IMR-90 (cell line): Measurements from ENCODE around the gene RIMS1. TPM values are rescaled to one million over a fixed set of nuclear protein-coding genes. Genes with fewer than 3 reads are reported as not detected.
A peak's percentile ranks its signal among the peaks of the same experiment; 100 is the strongest.

ENCODE experiments used
- ATAC-seq: fragments of 200-7000 bp; cut with Tn5 transposase; 2 replicates; pipeline ENCODE4 v1.9.1; 2020; ENCODE audit warnings: low read depth, mild to moderate bottlenecking, moderate library complexity
- BruUV-seq: library from RNA; stranded (reverse); fragments of 400-500 nt; replicated peaks from 2 replicates; lab custom pipeline; 2021; lab: Mats Ljungman, UMichigan
- CTCF ChIA-PET: fragments of 300-600 bp; formaldehyde crosslinking; extraction: SDS; loops from one replicate; lab custom pipeline; 2021; ENCODE audit warnings: antibody characterized with exemption; lab: Yijun Ruan, JAX
- POLR2A ChIA-PET: fragments of 300-600 bp; sonication (Branson Sonifier 250); formaldehyde crosslinking; loops from one replicate; lab custom pipeline; 2022; ENCODE audit warnings: antibody characterized with exemption; ENCODE audit not compliant: unreplicated experiment; lab: Charles Lee
- DNase-seq: peaks from one replicate; pipeline ENCODE4 v3.0.0; 2013
- H2AFZ ChIP-seq: replicated peaks from 2 replicates; pipeline ENCODE3; 2013; ENCODE audit warnings: low read length, mild to moderate bottlenecking; ENCODE audit not compliant: poor library complexity
- H2AK5ac ChIP-seq: 2 replicates; pipeline ENCODE4 v1.6.1; 2013; ENCODE audit warnings: low read depth, low read length, inconsistent platforms
- H2AK9ac ChIP-seq: replicated peaks from 2 replicates; pipeline ENCODE3; 2013; ENCODE audit warnings: mild to moderate bottlenecking, low read depth, low read length, moderate library complexity; ENCODE audit not compliant: poor library complexity
- H2BK120ac ChIP-seq: 2 replicates; pipeline ENCODE4 v1.6.1; 2013; ENCODE audit warnings: low read depth, low read length, inconsistent platforms
- H2BK15ac ChIP-seq: 3 replicates; pipeline ENCODE4 v1.6.1; 2013; ENCODE audit warnings: low read depth, low read length, inconsistent platforms
- H2BK20ac ChIP-seq: 2 replicates; pipeline ENCODE4 v1.6.1; 2013; ENCODE audit warnings: low read depth, mild to moderate bottlenecking, inconsistent platforms, low read length, moderate library complexity
- H2BK5ac ChIP-seq: 2 replicates; pipeline ENCODE4 v1.6.1; 2013; ENCODE audit warnings: mild to moderate bottlenecking, low read depth, low read length, inconsistent platforms; ENCODE audit not compliant: poor library complexity, severe bottlenecking
- H3K14ac ChIP-seq: replicated peaks from 2 replicates; pipeline ENCODE4 v1.6.1; 2013; ENCODE audit warnings: low read depth, low read length, inconsistent platforms
- H3K18ac ChIP-seq: 2 replicates; pipeline ENCODE4 v1.6.1; 2013; ENCODE audit warnings: low read depth, low read length, control low read depth
- H3K23ac ChIP-seq: 2 replicates; pipeline ENCODE4 v1.6.1; 2013; ENCODE audit warnings: low read depth, low read length, inconsistent platforms
- H3K27ac ChIP-seq: 2 replicates; pipeline ENCODE4 v1.5.1; 2013; ENCODE audit warnings: mild to moderate bottlenecking, control low read depth, low read length; ENCODE audit not compliant: insufficient read depth
- H3K27me3 ChIP-seq: 2 replicates; pipeline ENCODE4 v1.6.1; 2013; ENCODE audit warnings: low read length; ENCODE audit not compliant: control insufficient read depth, insufficient read depth
- H3K36me3 ChIP-seq: 2 replicates; pipeline ENCODE4 v1.6.1; 2013; ENCODE audit warnings: low read length, mixed read lengths; ENCODE audit not compliant: control insufficient read depth, insufficient read depth
- H3K4ac ChIP-seq: 2 replicates; pipeline ENCODE4 v1.6.1; 2013; ENCODE audit warnings: low read depth, low read length, inconsistent platforms
- H3K4me1 ChIP-seq: 2 replicates; pipeline ENCODE4 v1.6.1; 2013; ENCODE audit warnings: low read length, mixed read lengths; ENCODE audit not compliant: control insufficient read depth, insufficient read depth
- H3K4me2 ChIP-seq: 2 replicates; pipeline ENCODE4 v1.6.1; 2013; ENCODE audit warnings: low read depth, mild to moderate bottlenecking, control low read depth, low read length, moderate library complexity
- H3K4me3 ChIP-seq: 2 replicates; pipeline ENCODE4 v1.5.1; 2013; ENCODE audit warnings: low read depth, mild to moderate bottlenecking, control low read depth, low read length, moderate library complexity; ENCODE audit not compliant: insufficient read depth
- H3K56ac ChIP-seq: 2 replicates; pipeline ENCODE4 v1.6.1; 2013; ENCODE audit warnings: low read length, inconsistent platforms; ENCODE audit not compliant: insufficient read depth; ENCODE audit errors: extremely low read depth
- H3K79me1 ChIP-seq, 2 experiments: 2 replicates each; pipeline ENCODE4 v1.6.1; 2013; ENCODE audit warnings: low read length in 2 of 2, inconsistent platforms in 1 of 2, low read depth in 1 of 2
- H3K9ac ChIP-seq: 2 replicates; pipeline ENCODE4 v1.6.1; 2013; ENCODE audit warnings: low read depth, low read length, control low read depth
- H3K9me1 ChIP-seq: 2 replicates; pipeline ENCODE4 v1.6.1; 2013; ENCODE audit warnings: low read length, inconsistent platforms; ENCODE audit not compliant: insufficient read depth
- H3K9me3 ChIP-seq: 2 replicates; pipeline ENCODE4 v1.6.1; 2013; ENCODE audit warnings: low read length; ENCODE audit not compliant: control insufficient read depth, insufficient read depth
- H4K20me1 ChIP-seq: 2 replicates; pipeline ENCODE4 v1.6.1; 2013; ENCODE audit warnings: low read length, inconsistent platforms; ENCODE audit not compliant: insufficient read depth
- H4K5ac ChIP-seq: 2 replicates; pipeline ENCODE4 v1.6.1; 2013; ENCODE audit warnings: mild to moderate bottlenecking, low read depth, low read length, control low read depth
- H4K8ac ChIP-seq, 2 experiments: 2 replicates each; pipeline ENCODE4 v1.6.1; 2013; ENCODE audit warnings: low read depth in 2 of 2, low read length in 2 of 2, control low read depth in 1 of 2, inconsistent platforms in 1 of 2
- H4K91ac ChIP-seq: 2 replicates; pipeline ENCODE4 v1.6.1; 2013; ENCODE audit warnings: low read depth, low read length, inconsistent platforms; ENCODE audit not compliant: insufficient read depth
- MAFK ChIP-seq: IDR thresholded peaks from 2 replicates; pipeline ENCODE4 v1.6.1; 2012; ENCODE audit warnings: low read depth, low read length, improper control_type of control experiment
- RAD21 ChIP-seq: IDR thresholded peaks from 2 replicates; pipeline ENCODE4 v1.6.1; 2012; ENCODE audit warnings: low read length, improper control_type of control experiment
- WGBS, 2 experiments: methylation state at CpG; one replicate each; pipeline versions ENCODE4 v1.1.5 to v1.1.7; 2013; ENCODE audit warnings: missing lambda C conversion rate in 2 of 2; ENCODE audit not compliant: insufficient read length in 1 of 2; ENCODE audit errors: extremely low coverage in 2 of 2; 5-methylcytosine and 5-hydroxymethylcytosine counted together
- dilution Hi-C: fragments of 300-500 bp; cut with HindIII; formaldehyde crosslinking; loops from one replicate; pipeline ENCODE4 v1.14.3; 2018; ENCODE audit warnings: low sequenced_read_pairs; ENCODE audit not compliant: unreplicated experiment
- in situ Hi-C: fragments of 300-500 bp; cut with MboI; formaldehyde crosslinking; loops from 3 replicates; pipeline ENCODE4 v1.14.3; 2019; ENCODE audit warnings: low sequenced_read_pairs, inconsistent platforms, mixed read lengths
- intact Hi-C: fragments of 100-400 bp; cut with micrococcal nuclease; formaldehyde crosslinking; loops from 2 replicates; pipeline ENCODE4 v1.10.0; 2022
- polyA plus RNA-seq, 3 experiments: library from polyadenylated mRNA; depleted of rRNA; stranded (reverse); fragments of >200 nt; gene quantifications; 2 replicates each; pipeline ENCODE4 v1.2.3, GENCODE V29; 2012; ENCODE audit warnings: low replicate concordance in 1 of 3
- total RNA-seq: library from RNA; depleted of rRNA; stranded (reverse); fragments of >200 nt; gene quantifications from 2 replicates; pipeline ENCODE4 v1.2.3, GENCODE V29; 2012

The RIMS1 gene
- total and polyA plus RNA-seq, 2 of the 4 experiments (the other 2 are of a cell fraction), result 0.44 to 3.8 TPM

- intact Hi-C loops, result no loop called here
- Histone ChIP-seq H2AK5ac (no peak overlapping the region), H2AFZ (no peak overlapping the region), H3K27ac (no peak overlapping the region), H4K5ac (no peak overlapping the region), H4K91ac (no peak overlapping the region), H3K14ac (no peak overlapping the region), H3K4me1 (no peaks in the 10 kb centered on the region), H3K79me1 (no peaks in the 10 kb centered on the region), H3K4ac (no peak overlapping the region), H3K9me3 (no peaks in the 10 kb centered on the region), H3K27me3 (no peaks in the 10 kb centered on the region; the same call in 1 of the 2 replicates), H4K20me1 (no peaks in the 10 kb centered on the region), H3K18ac (no peak overlapping the region), H3K56ac (no peak overlapping the region), H3K36me3 (no peaks in the 10 kb centered on the region), H2BK5ac (no peak overlapping the region), H3K9ac (no peak overlapping the region), H2BK15ac (no peak overlapping the region), H4K8ac (no peak overlapping the region), H3K23ac (no peak overlapping the region), H2AK9ac (no peak overlapping the region), H3K4me3 (no peak overlapping the region), H3K9me1 (no peaks in the 10 kb centered on the region), H2BK20ac (no peak overlapping the region), H3K4me2 (no peak overlapping the region), H2BK120ac (no peak overlapping the region)
- dilution Hi-C loops, result no loop called here
- 100% methylated on average over 1 of the region's 3 CpGs; no CpG with 5 or more reads in 1 of the 2 experiments for WGBS, 2 experiments
- ChIA-PET CTCF (no interaction called here), POLR2A (no interaction called here)
- in situ Hi-C loops, result no loop called here
- BruUV-seq, result no TSS peak
- ATAC-seq, result no peak
- TF ChIP-seq MAFK (peak; percentile 76), RAD21 (no peak)
- no peak for DNase-seq
Observed at GRCh38 chr6:72049376-72049775, 163.0 kb downstream of the RIMS1 start.
